ENCODE results near the gene ZNF670.

DNA sequence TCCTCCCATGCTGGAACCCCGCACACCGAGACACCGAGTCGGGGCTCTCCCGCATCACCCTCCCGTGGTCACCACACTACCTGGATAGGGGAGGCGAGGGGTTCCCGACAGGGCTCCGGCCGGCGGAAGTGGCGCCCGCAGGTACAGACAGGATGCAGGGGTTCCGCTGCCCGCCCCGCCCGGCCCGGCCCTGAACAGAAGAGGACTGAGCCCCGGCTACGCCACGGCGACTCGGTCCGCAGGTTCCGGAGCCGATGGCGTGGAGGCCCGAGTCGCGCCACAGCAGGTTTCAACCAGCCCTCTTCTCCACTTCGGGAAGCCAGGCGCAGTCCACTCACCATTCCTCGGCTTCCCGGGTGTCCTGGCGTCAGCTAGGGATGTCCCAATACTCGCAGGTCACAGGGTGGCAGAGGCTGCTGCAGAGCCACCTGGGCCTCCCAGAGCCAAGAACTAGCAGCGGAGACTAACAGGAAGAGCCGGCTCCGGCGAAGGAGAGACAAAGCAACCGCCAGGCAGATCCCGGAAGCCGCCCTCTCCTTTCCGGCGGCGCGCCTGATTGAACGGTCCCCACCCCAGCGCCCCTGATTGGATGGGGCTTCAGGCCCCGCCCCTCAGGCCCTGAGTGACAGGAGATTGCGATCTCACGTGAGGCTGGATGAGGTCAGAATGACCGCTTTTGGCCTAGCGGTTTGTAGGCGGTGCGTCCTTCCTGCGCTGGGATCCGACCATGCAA, 25.4 kb upstream of the ZNF670 start, which contains the start of gene ZNF669:
- TF ChIP-seq, protein P1, sequence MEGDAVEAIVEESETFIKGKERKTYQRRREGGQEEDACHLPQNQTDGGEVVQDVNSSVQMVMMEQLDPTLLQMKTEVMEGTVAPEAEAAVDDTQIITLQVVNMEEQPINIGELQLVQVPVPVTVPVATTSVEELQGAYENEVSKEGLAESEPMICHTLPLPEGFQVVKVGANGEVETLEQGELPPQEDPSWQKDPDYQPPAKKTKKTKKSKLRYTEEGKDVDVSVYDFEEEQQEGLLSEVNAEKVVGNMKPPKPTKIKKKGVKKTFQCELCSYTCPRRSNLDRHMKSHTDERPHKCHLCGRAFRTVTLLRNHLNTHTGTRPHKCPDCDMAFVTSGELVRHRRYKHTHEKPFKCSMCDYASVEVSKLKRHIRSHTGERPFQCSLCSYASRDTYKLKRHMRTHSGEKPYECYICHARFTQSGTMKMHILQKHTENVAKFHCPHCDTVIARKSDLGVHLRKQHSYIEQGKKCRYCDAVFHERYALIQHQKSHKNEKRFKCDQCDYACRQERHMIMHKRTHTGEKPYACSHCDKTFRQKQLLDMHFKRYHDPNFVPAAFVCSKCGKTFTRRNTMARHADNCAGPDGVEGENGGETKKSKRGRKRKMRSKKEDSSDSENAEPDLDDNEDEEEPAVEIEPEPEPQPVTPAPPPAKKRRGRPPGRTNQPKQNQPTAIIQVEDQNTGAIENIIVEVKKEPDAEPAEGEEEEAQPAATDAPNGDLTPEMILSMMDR (IDR thresholded peaks at IDR 0.05), result no peak
- TF ChIP-seq EP300 (IDR thresholded peaks at IDR 0.05; ENCODE audit: low read depth), result no peak
- TF ChIP-seq POLR2A (IDR thresholded peaks at IDR 0.05), result peak; percentile 92
- TF ChIP-seq POLR2AphosphoS5 (IDR thresholded peaks at IDR 0.05), result peak; percentile 92 to 96 (median 93)

Data from transverse colon (tissue), 4 donors.